GM18502 (cell line): Measurements from ENCODE around the gene WBP2.
"Not testable (repeated sequence)": the region's sequence is repeated elsewhere in the genome, so short reads cannot be mapped to it uniquely, and the experiment has no call there.

Experiments
- ATAC-seq: cut with Tn5 transposase; IDR thresholded peaks from one replicate; pipeline ENCODE4 v1.9.1; 2021; ENCODE audit warnings: mild to moderate bottlenecking; ENCODE audit not compliant: unreplicated experiment, poor library complexity

Gene WBP2

DNA sequence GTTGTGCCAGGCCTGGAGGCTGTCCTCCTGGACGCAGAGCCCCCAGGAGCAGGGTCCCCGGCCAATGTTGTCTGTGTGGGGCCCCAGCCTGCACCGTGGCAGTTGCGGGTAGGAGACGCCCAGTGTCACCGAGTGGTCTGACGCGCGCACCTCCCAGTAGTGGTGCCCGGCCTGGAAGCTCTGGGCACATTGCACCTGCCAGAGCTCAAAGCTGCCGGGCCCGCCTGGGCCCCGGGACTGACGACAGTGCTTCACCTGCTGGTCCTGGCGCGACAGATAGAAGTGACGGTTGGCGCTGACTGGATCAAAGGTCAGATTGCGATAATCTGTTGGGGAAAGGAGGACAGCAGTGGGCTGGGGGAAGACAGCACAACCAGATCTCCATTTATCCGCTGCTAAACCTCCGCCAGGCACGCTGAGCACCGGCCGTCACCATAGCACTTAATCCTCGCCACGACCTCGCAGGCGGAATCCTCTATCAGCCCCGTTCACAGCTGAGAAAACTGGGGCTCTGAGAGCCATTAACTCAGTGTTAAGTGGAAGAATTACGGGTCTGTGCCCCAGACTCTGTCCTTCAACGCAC, 36.0 kb upstream of the WBP2 start:
- ATAC-seq = no peak

GRCh38 chr17:75889454-75889853, 34.3 kb upstream of the WBP2 start:
- no peak for ATAC-seq

DNA sequence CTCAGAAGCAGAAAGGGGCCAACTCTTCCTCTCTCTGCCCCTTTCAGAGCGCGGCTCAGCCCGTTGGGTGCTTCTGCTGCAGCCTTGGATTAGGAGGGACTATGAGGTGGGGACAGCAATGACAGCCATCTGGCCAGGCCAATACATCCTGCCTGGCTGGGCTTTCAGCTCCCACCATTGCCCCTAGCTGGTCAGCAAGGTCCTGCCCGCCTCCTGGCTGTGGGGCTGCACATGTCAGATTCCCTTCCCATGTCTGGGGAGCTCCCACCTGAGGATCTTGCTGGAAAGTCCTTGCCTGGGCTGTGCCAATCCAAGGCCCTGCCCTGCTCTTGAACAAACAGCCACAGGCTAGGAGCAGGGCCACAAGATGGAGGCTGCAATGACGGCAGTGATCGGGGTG, 33.3 kb upstream of the WBP2 start:
- ATAC-seq = no peak

DNA sequence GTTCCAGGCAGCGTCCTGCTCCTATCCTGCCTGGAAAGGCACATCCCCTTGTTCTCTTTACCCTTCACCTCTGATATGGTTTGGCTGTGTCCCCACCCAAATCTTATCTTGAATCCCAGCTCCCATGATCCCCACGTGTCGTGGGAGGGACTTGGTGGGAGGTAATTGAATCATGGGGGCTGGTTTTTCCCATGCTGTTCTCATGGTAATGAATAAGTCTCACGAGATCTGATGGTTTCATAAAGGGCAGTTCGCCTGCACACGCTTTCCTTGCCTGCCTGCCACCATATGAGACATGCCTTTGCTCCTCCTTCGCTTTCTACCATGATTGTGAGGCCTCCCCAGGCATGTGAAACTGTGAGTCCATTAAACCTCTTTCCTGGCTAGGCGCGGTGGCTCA, 30.7 kb upstream of the WBP2 start:
- not testable (repeated sequence) for ATAC-seq

DNA sequence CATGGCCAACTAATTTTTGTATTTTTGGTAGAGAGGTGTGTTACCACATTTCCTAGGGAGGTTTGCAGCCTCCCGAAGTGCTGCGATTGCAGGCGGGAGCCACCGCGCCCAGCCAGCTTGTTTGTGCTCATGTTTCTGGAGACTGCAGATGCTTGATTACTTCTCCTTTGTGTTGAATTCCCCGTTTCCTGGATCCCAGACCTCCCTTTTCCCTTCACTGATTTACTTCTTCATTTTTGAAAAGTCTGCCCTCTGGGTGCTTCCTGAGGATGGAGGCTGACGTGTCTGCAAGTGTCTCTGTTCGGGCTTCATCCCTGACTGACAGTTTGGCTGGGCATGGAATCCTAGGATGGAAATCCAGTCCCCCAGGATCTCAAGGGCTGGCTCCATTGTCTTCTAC, 30.3 kb upstream of the WBP2 start:
- no peak for ATAC-seq

GRCh38 chr17:75881678-75882454, 26.7 kb upstream of the WBP2 start:
- ATAC-seq = no peak

DNA sequence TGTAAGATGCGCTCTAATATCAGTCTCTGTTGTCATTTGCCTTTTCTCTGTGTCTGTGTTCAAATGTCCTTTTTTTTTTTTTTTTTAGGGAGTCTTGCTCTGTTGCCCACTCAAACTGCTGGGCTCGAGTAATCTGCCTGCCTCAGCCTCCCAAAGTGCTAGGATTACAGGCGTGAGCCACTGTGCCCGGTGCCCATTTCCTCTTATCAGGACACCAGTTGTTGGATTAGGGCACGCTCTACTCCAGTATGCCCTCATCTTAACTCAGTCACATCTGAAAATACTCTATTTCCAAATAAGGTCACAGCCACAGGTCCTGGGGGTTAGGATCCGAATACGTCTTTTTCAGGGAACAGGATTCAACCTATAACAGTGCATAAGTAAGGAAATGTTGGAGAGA, 25.1 kb upstream of the WBP2 start:
- no peak for ATAC-seq

- peak; percentile 27 for ATAC-seq
Measured at GRCh38 chr17:75878174-75878998, 23.3 kb upstream of the WBP2 start, which contains the start of gene TRIM47. Gene TRIM47 (minus strand): TSS chr17:75878581. CDS start chr17:75878548, 33 bp downstream.

GRCh38 chr17:75877752-75878173, 22.6 kb upstream of the WBP2 start:
- ATAC-seq = peak; percentile 57

DNA sequence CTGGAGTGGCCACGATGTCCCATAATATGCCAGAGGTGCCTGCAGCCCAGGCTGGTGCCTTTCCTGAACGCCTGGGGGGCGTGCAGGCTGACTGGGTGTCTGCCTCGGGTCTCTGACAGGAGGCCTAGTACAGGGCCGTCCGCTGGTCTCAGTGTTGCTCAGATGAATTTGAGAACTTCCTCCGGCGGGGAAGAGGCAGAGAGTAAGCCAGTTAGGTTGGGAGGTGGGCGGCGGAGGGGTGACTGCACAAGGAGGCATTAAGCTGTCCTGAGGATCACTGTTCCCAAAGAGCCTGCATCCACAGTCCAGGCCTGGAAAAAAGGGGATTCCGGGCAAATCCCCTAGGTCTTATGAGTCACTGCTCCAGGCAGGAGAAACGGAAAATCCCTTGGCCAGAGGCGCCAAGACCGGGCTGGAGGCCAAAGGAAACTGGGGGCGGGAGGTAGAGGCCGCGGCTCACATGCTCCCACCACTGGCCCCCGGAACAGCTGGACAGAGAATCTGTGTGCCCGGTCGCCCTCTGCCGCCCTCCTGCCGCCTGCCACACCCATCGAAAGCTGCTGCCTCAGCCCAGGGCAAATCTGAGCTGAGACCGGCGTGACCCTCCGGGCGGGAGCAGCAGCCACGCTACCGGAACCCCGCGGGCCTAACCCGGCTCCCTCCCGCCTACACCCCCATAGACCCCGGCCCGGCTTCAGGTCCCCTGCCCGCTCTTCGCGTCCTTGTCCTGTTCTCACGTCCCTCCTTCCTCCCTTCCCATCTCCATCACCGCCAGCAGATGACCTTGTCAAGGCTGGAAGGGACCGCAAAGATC, 22.0 kb upstream of the WBP2 start:
- ATAC-seq = peak; percentile 19

- no peak for ATAC-seq
Measured at GRCh38 chr17:75876190-75876937, 21.2 kb upstream of the WBP2 start.

DNA sequence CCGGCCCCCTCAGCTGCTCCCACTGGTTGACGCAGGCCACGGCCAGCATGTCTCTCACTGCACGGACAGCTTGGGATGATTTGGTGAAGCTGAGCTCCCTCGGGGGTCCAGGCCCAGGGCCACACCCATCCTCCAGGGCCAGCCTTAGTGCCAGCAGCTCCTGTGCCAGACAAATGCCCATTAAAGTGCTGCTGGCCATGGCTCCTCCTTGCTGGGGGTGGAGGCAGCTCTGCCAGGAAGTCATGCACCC, 20.7 kb upstream of the WBP2 start:
- ATAC-seq = no peak

GRCh38 chr17:75875182-75875939, 20.2 kb upstream of the WBP2 start:
- no peak for ATAC-seq

DNA sequence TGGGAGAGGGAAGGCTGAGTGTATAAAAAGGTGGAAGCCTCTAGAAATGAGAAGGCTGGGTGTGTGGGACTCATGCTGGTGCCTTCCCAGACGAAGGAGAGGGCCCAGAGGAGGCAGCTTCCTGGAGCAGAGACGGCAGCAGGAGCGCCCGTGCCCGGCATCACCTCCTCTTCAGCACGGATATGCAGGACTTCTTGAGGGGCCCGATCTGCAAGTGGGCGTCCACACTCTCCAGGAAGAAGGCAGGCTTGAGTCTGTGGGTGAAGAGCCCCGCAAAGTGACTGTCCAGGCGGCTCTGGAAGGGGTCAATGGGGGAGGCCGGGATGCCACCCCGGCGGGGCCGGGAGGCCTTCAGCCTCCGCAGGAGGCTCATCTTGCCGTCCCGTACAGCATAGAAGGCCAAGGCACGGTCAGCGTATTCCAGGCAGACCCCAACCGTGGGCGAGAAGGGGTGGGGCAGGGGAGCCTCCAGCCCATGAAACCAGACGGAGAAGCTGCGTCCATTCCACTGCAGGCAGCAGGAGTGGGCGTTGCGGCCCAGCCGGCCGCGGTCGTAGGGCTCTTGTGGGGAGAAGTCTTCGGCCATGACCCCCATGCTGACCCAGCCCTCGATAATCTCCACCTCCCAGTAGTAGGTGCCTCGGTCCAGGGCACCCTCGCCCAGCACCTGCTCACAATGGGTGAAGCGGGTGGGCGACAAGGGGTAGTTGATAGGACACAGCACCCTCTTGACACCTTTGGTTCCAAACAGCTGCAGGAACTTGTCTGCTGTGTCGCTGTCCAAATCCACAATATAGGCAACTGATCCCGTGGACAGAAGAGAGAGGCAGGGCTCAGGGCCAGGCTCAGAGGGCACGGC, 19.4 kb upstream of the WBP2 start:
- no peak for ATAC-seq

- ATAC-seq = no peak
Measured at GRCh38 chr17:75873587-75874322, 18.6 kb upstream of the WBP2 start.

DNA sequence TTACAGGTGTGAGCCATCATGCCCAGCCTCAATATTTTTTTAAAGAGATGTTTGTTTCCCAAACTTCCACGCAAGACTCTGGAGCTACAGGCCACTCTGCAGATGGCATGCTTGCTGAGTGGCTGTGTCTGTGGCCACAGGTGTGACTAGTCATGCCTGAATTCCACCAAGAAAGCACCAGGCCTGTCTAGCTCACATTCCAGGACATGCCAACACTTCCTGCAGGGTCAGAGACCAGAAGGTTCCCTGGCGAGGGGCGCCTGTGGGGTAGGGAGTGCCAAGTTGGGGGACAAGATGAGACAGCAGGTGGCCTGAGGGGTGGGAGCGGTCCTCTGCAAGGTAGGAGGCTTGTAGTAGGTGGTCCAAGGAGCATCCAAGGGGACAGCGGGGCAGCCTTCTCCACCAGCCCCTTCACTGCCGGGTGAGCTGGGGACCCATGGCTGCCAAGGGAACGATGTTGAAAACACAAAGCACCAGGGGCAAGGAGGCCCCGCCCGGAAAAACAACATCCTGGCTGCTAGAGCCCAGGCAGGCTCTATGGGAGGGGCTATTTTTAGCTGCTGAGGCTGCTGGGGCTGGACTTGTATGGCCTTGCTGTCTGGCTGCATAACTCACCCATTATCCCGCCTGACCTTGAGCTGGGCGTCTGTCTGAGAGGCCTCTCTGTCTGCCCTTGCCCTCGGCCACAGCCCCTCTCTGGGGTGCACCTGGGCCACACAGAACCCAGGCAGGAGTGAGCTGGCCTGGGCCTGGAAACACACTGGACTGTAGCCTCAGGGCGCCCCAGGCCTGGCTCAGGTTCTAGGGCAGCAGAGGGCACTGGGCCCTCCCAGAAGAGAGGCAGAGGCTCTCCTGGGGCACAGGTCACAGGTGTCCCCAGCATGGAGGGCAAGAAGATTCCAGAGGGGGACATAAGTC, 17.6 kb upstream of the WBP2 start:
- ATAC-seq = no peak

GRCh38 chr17:75870228-75870627, 15.1 kb upstream of the WBP2 start:
- ATAC-seq = not testable (repeated sequence)
